ENCODE measurements around the gene DBN1. TPM values are rescaled to one million over a fixed set of nuclear protein-coding genes. Genes with fewer than 3 reads are reported as not detected.
A peak's percentile ranks its signal among the peaks of the same experiment; 100 is the strongest.

Gene DBN1
- total and polyA plus RNA-seq, 9 of the 15 experiments (the other 6 are each of a cell fraction or from before 2014, with no cell fraction given) = 0.25 to 87.2 (median 27.9) TPM

DNA sequence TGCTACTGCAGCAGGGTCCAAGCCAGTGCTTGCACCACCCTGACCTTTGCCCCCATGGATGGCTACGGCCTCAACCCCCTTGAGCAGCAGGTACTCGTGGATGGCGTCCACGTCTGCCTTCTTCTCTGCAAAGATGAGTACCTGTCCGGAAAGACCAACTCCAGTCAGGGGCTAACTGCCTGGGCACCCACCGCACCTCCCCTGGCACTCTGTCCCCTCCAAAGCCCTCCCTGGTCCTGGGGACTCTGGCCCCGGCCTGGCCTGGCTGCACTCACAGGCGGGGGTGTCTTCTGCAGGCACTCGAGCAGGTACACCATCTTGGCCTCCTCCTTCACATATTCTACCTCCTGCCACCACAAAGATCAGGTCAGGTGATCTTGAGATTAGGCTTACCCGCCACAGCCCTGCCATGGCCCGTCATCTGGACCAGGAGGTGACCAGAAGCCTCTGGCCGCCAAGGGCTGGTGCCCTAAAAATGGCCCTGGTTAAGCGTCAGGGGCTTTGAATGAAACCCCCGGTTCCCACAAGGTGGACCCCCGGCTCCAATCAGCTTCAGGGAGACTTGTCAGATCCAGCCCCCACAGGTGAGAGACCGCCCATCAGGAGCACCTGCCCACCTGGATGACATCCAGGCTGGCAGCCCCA, 39.4 kb upstream of the DBN1 start:
- no peak for TF ChIP-seq ZNF668 (CRISPR knock-in tag; IDR thresholded peaks at IDR 0.05)
- TF ChIP-seq, protein P1, sequence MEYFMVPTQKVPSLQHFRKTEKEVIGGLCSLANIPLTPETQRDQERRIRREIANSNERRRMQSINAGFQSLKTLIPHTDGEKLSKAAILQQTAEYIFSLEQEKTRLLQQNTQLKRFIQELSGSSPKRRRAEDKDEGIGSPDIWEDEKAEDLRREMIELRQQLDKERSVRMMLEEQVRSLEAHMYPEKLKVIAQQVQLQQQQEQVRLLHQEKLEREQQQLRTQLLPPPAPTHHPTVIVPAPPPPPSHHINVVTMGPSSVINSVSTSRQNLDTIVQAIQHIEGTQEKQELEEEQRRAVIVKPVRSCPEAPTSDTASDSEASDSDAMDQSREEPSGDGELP (CRISPR knock-in tag; IDR thresholded peaks at IDR 0.05; ENCODE audit: borderline replicate concordance) = 0 out of 2 replicates have a peak, but pooled peaks have one; percentile 27
- Histone ChIP-seq H3K79me2 (ENCODE audit: control insufficient read depth, insufficient read depth, low read length) (peaks cover 47% of the 10 kb centered on the region), H3K36me3 (ENCODE audit: control insufficient read depth, insufficient read depth, low read length) (peaks cover 69% of the 10 kb centered on the region), H4K20me1 (replicated peaks; ENCODE audit: control insufficient read depth, insufficient read depth, low read length) (no peaks in the 10 kb centered on the region), H3K4me2 (ENCODE audit: insufficient read depth, low read length) (no peak overlapping the region), H3K4me3 (no peak overlapping the region), H3K27me3 (ENCODE audit: control insufficient read depth in 2 of 2, insufficient read depth in 2 of 2, low read length in 2 of 2) (no peaks in the 10 kb centered on the region), H2AFZ (ENCODE audit: low read depth, low read length) (no peak overlapping the region), H3K27ac (ENCODE audit: extremely low read depth, low read depth, low read length) (no peak overlapping the region), H3K4me1 (replicated peaks in 1 of 2; ENCODE audit: control insufficient read depth in 2 of 2, insufficient read depth in 2 of 2, low read length in 2 of 2) (peaks cover 30 to 66% of the 10 kb centered on the region in 2 experiments), H3K9ac (ENCODE audit: insufficient read depth in 1 of 2, low read depth in 2 of 2, low read length in 2 of 2) (no peak overlapping the region; a peak in 1 of 4 replicates), H3K9me3 (replicated peaks; ENCODE audit: control insufficient read depth, insufficient read depth, low read depth, low read length) (no peaks in the 10 kb centered on the region), H3K9me1 (ENCODE audit: control insufficient read depth, insufficient read depth, low read length) (no peaks in the 10 kb centered on the region)
- DNase-seq (ENCODE audit: extremely low read depth in 1 of 4, low spot score in 3 of 4) = no peak
- intact Hi-C loops (cut with micrococcal nuclease) = no loop called here
- FAIRE-seq = no peak
- ChIA-PET CTCF (ENCODE audit: low intra/inter-chr PET ratio) (no interaction called here), POLR2A (interaction anchor here (0.5 kb wide), 1 partner anchor 50 kb away, joined by 3 read pairs; no protein-coding TSS in a partner anchor)
- 92% methylated on average over 14 of the region's 16 CpGs for WGBS (ENCODE audit: insufficient coverage, low coverage, missing lambda C conversion rate)
- ATAC-seq = no peak
- in situ Hi-C loops (cut with MboI) = no loop called here
- no TSS peak for BruUV-seq (replicated peaks)

Measured in K562 (cell line).